PC-3 (cell line): ENCODE data around the gene FMO3. TPM values are rescaled to one million over a fixed set of nuclear protein-coding genes. Genes with fewer than 3 reads are reported as not detected.

ENCODE experiments used
- ATAC-seq: fragments of 200-7000 bp; cut with Tn5 transposase; 2 replicates; pipeline ENCODE4 v1.9.1; 2020; ENCODE audit warnings: mild to moderate bottlenecking, moderate library complexity
- BruUV-seq: library from RNA; stranded (reverse); fragments of 400-500 nt; replicated peaks from 2 replicates; lab custom pipeline; 2021; lab: Mats Ljungman, UMichigan
- CTCF ChIA-PET: fragments of 300-600 bp; sonication (Branson Sonifier 250); formaldehyde crosslinking; loops from one replicate; lab custom pipeline; 2022; ENCODE audit warnings: antibody characterized with exemption; lab: Charles Lee
- POLR2A ChIA-PET: fragments of 300-600 bp; sonication (Branson Sonifier 250); formaldehyde crosslinking; loops from one replicate; lab custom pipeline; 2022; ENCODE audit warnings: antibody characterized with exemption; ENCODE audit not compliant: unreplicated experiment; lab: Charles Lee
- DNase-seq: peaks from one replicate; pipeline ENCODE4 v3.0.0-alpha.2; 2015
- H2AFZ ChIP-seq: fragments of 300-600 bp; sonication (generic); 2 replicates; pipeline ENCODE4 v1.6.0; 2016; ENCODE audit warnings: antibody characterized with exemption, low read length
- H3F3A ChIP-seq: fragments of 300-600 bp; sonication (generic); one replicate; pipeline ENCODE4 v1.6.0; 2017; ENCODE audit warnings: antibody characterized with exemption, low read length, control low read depth, mild to moderate bottlenecking; ENCODE audit not compliant: unreplicated experiment
- H3K27ac ChIP-seq: fragments of 300-600 bp; sonication (generic); 2 replicates; pipeline ENCODE4 v1.5.1; 2016; ENCODE audit warnings: mild to moderate bottlenecking, low read length
- H3K27me3 ChIP-seq: fragments of 300-600 bp; sonication (generic); 2 replicates; pipeline ENCODE4 v1.6.1; 2016; ENCODE audit warnings: low read length, mixed read lengths
- H3K36me3 ChIP-seq: fragments of 300-600 bp; sonication (generic); 2 replicates; pipeline ENCODE4 v1.6.1; 2016; ENCODE audit warnings: low read depth, mixed run types, low read length, mixed read lengths
- H3K4me1 ChIP-seq: fragments of 300-600 bp; sonication (generic); 2 replicates; pipeline ENCODE4 v1.5.1; 2016; ENCODE audit warnings: low read length; ENCODE audit not compliant: insufficient read depth
- H3K4me2 ChIP-seq: fragments of 300-600 bp; sonication (generic); 2 replicates; pipeline ENCODE4 v1.6.0; 2016; ENCODE audit warnings: low read length
- H3K4me3 ChIP-seq: fragments of 300-600 bp; sonication (generic); 2 replicates; pipeline ENCODE4 v1.5.1; 2016; ENCODE audit warnings: mild to moderate bottlenecking, low read length, mixed read lengths
- H3K79me2 ChIP-seq: fragments of 300-600 bp; sonication (generic); 2 replicates; pipeline ENCODE4 v1.6.1; 2017; ENCODE audit warnings: low read length, mixed read lengths
- H3K9ac ChIP-seq: fragments of 300-600 bp; sonication (generic); 2 replicates; pipeline ENCODE4 v1.6.0; 2016; ENCODE audit warnings: mild to moderate bottlenecking, low read length
- H3K9me2 ChIP-seq: fragments of 300-600 bp; sonication (generic); replicated peaks from 2 replicates; pipeline ENCODE4 v1.6.1; 2016; ENCODE audit warnings: mixed run types, low read length, mixed read lengths
- H3K9me3 ChIP-seq: fragments of 300-600 bp; sonication (generic); 2 replicates; pipeline ENCODE4 v1.6.1; 2016; ENCODE audit warnings: low read length, mixed read lengths
- H4K20me1 ChIP-seq: fragments of 300-600 bp; sonication (generic); 2 replicates; pipeline ENCODE4 v1.6.1; 2016; ENCODE audit warnings: low read length, mixed read lengths
- EZH2 ChIP-seq: fragments of 300-600 bp; sonication (generic); IDR thresholded peaks from one replicate; pipeline ENCODE4 v1.6.1; 2017; ENCODE audit warnings: antibody characterized with exemption, mild to moderate bottlenecking, low read length; ENCODE audit not compliant: unreplicated experiment
- EZH2phosphoT487 ChIP-seq: fragments of 300-600 bp; sonication (generic); IDR thresholded peaks from 2 replicates; pipeline ENCODE4 v1.6.1; 2018; ENCODE audit warnings: mild to moderate bottlenecking, antibody characterized with exemption, low read length, borderline replicate concordance
- intact Hi-C: fragments of 100-400 bp; cut with micrococcal nuclease; formaldehyde crosslinking; loops from 2 replicates; pipeline ENCODE4 v1.9.0; 2023
- total RNA-seq: library from RNA; depleted of rRNA; stranded (reverse); fragments of >200 nt; gene quantifications from 2 replicates; pipeline ENCODE4 v1.2.3, GENCODE V29; 2014
- TF ChIP-seq, protein P1 (sequence below): fragments of 300-600 bp; sonication (generic); conservative IDR thresholded peaks from 2 replicates; pipeline ENCODE4 v1.5.1; 2017; ENCODE audit warnings: antibody characterized with exemption, low read depth, mild to moderate bottlenecking, low read length

The FMO3 gene
- total RNA-seq, 1 experiment from 2014 or later: not detected

DNA sequence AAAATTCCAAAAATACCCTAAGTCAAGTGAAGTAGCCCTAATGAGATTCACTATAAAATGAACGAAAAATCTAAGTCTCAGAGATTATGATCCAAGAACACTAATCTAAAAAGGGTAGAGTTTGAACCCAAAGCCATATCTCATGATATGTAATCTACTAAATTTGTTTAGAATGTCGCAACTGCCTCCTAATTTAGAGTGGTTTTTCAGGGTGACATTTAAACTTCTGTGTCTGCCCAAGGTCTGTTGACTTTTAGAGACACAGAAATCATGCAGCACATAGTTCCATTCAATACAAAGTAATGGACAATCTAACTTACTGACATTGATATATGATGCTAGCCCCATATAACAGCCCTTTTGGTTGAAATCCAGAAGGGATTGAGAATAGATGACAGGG is 28.9 kb downstream of the FMO3 start:
- no peaks in the 10 kb centered on the region for H3K9me2 ChIP-seq
- intact Hi-C loops: no loop called here
- H3K9me3 ChIP-seq: no peaks in the 10 kb centered on the region
- H3K9ac ChIP-seq: no peak overlapping the region
- DNase-seq (no peak), ATAC-seq (no peak)
- no peaks in the 10 kb centered on the region for H3F3A ChIP-seq
- H2AFZ ChIP-seq: no peak overlapping the region
- H4K20me1 ChIP-seq: no peaks in the 10 kb centered on the region
- no peak overlapping the region for H3K4me2 ChIP-seq
- no peak overlapping the region for H3K27ac ChIP-seq
- no peak overlapping the region for H3K4me3 ChIP-seq
- H3K4me1 ChIP-seq: no peaks in the 10 kb centered on the region
- POLR2A ChIA-PET: no interaction called here
- H3K27me3 ChIP-seq: peaks cover 64% of the 10 kb centered on the region
- no peaks in the 10 kb centered on the region for H3K36me3 ChIP-seq
- no peaks in the 10 kb centered on the region for H3K79me2 ChIP-seq
- BruUV-seq: no TSS peak
- no peak for TF ChIP-seq EZH2
- TF ChIP-seq, protein P1, sequence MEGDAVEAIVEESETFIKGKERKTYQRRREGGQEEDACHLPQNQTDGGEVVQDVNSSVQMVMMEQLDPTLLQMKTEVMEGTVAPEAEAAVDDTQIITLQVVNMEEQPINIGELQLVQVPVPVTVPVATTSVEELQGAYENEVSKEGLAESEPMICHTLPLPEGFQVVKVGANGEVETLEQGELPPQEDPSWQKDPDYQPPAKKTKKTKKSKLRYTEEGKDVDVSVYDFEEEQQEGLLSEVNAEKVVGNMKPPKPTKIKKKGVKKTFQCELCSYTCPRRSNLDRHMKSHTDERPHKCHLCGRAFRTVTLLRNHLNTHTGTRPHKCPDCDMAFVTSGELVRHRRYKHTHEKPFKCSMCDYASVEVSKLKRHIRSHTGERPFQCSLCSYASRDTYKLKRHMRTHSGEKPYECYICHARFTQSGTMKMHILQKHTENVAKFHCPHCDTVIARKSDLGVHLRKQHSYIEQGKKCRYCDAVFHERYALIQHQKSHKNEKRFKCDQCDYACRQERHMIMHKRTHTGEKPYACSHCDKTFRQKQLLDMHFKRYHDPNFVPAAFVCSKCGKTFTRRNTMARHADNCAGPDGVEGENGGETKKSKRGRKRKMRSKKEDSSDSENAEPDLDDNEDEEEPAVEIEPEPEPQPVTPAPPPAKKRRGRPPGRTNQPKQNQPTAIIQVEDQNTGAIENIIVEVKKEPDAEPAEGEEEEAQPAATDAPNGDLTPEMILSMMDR: no peak
- TF ChIP-seq EZH2phosphoT487: no peak
- CTCF ChIA-PET: no interaction called here

DNA sequence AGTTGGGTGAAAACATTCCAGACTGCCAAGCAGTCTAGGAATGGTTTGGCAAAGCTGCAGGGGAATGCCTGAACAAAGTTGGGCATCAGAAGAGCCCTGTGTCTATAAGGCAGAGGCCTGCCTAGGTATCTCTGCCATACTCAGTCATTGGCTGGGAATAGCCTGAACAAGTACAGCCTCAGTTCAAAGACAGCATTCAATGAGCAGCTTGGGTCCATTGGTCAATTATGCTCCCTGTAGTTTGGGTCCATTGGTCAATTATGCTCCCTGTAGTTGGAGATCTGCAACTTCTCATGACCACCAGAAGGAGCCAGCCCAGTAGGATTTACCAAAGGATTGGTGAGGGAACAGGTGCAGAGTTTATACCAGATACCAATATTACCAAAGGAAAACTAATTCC is 31.6 kb downstream of the FMO3 start:
- Histone ChIP-seq H3K27ac (no peak overlapping the region), H3K79me2 (no peaks in the 10 kb centered on the region), H3K36me3 (no peaks in the 10 kb centered on the region), H3K9me3 (no peaks in the 10 kb centered on the region), H3F3A (no peaks in the 10 kb centered on the region), H3K4me3 (no peak overlapping the region), H2AFZ (no peak overlapping the region), H3K27me3 (peaks cover 47% of the 10 kb centered on the region), H4K20me1 (no peaks in the 10 kb centered on the region), H3K4me1 (no peaks in the 10 kb centered on the region), H3K4me2 (no peak overlapping the region), H3K9ac (no peak overlapping the region), H3K9me2 (no peaks in the 10 kb centered on the region)
- no peak for DNase-seq
- no TSS peak for BruUV-seq
- no peak for ATAC-seq
- CTCF ChIA-PET: no interaction called here
- POLR2A ChIA-PET: no interaction called here
- intact Hi-C loops: no loop called here
- TF ChIP-seq, protein P1: no peak
- TF ChIP-seq EZH2 (no peak), EZH2phosphoT487 (no peak)

DNA sequence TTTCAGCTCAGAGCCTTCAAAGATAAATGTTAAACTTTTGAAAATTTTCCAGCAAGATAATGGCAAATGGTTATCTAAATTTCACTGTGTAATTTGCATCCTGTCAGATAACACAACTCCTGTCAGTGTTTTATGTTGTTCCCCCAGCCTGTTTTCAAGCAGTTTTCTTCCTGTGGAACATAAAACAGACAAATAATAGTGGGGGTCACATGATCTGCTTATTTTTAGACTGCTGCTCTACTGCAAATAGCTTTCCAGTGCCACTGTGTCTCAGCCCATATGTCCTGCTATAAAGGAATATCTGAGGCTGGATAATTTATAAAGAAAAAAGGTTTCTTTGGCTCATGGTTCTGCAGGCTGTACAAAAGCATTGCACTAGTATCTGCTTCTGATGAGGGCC is 32.2 kb downstream of the FMO3 start:
- intact Hi-C loops: no loop called here
- DNase-seq: no peak
- Histone ChIP-seq H3F3A (no peaks in the 10 kb centered on the region), H2AFZ (no peak overlapping the region), H4K20me1 (no peaks in the 10 kb centered on the region), H3K4me3 (no peak overlapping the region), H3K79me2 (no peaks in the 10 kb centered on the region), H3K27ac (no peak overlapping the region), H3K4me1 (no peaks in the 10 kb centered on the region), H3K36me3 (no peaks in the 10 kb centered on the region), H3K9me2 (no peaks in the 10 kb centered on the region), H3K9me3 (no peaks in the 10 kb centered on the region), H3K9ac (no peak overlapping the region), H3K27me3 (peaks cover 42% of the 10 kb centered on the region; the same call in 1 of the 2 replicates), H3K4me2 (no peak overlapping the region)
- ATAC-seq: no peak
- TF ChIP-seq EZH2phosphoT487 (no peak), EZH2 (no peak)
- TF ChIP-seq, protein P1: no peak
- POLR2A ChIA-PET: no interaction called here
- CTCF ChIA-PET: no interaction called here
- BruUV-seq: no TSS peak
